HG03066 (cell line): ENCODE data around the gene TRAPPC10.

Experiments used
- ATAC-seq: cut with Tn5 transposase; IDR thresholded peaks from one replicate; pipeline ENCODE4 v1.9.1; 2021; ENCODE audit warnings: low read depth; ENCODE audit not compliant: unreplicated experiment

Gene TRAPPC10, protein sequence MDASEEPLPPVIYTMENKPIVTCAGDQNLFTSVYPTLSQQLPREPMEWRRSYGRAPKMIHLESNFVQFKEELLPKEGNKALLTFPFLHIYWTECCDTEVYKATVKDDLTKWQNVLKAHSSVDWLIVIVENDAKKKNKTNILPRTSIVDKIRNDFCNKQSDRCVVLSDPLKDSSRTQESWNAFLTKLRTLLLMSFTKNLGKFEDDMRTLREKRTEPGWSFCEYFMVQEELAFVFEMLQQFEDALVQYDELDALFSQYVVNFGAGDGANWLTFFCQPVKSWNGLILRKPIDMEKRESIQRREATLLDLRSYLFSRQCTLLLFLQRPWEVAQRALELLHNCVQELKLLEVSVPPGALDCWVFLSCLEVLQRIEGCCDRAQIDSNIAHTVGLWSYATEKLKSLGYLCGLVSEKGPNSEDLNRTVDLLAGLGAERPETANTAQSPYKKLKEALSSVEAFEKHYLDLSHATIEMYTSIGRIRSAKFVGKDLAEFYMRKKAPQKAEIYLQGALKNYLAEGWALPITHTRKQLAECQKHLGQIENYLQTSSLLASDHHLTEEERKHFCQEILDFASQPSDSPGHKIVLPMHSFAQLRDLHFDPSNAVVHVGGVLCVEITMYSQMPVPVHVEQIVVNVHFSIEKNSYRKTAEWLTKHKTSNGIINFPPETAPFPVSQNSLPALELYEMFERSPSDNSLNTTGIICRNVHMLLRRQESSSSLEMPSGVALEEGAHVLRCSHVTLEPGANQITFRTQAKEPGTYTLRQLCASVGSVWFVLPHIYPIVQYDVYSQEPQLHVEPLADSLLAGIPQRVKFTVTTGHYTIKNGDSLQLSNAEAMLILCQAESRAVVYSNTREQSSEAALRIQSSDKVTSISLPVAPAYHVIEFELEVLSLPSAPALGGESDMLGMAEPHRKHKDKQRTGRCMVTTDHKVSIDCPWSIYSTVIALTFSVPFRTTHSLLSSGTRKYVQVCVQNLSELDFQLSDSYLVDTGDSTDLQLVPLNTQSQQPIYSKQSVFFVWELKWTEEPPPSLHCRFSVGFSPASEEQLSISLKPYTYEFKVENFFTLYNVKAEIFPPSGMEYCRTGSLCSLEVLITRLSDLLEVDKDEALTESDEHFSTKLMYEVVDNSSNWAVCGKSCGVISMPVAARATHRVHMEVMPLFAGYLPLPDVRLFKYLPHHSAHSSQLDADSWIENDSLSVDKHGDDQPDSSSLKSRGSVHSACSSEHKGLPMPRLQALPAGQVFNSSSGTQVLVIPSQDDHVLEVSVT

DNA sequence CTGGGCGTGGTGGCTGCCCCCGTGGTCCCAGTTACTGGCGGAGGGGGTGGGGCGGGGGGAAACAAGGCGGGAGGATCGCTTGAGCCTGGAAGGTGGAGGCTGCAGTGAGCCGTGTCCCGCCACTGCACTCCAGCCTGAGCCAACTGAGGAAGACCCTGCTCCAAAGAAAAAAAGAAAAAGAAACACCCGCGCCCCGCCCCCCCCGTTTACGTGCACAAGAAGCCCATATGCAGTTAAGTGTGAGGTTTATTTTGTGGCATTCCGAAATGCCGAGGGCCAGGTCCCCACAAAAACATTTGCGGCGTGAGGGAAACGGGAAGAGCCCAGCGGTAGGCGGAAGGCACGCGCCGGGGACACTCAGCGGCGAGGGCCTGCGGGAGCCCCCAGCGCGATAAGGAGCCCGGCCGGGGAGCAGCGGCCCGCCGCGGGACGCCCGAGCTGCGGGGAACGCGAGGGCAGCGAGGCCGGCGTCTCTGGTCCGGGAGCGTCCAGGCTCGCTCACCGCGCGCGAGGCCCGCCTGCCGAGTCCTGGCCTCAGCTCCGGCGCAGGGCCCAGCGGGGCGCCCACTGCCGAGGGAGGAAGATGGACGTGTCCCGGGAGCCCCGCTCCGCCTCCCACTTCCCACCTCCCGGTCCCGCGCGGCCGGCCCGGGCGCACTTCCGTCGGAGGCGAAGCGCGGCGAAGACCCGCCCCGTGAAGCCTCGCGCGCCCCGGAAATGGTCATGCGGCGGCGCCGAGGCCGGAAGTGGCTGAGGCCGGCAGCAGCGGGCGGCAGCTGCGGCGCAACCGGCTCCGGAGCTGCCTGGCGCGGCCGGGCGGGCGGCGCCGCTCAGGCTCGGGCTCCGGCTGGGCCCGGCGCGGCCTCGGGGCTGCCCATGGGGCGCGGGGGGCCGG lies at the start of gene TRAPPC10:
TRAPPC10 (plus strand) TSS at position 731 of the 895 bp plus-strand sequence. CDS start 185 bp downstream, outside the sequence.
- ATAC-seq = peak; percentile 56

DNA sequence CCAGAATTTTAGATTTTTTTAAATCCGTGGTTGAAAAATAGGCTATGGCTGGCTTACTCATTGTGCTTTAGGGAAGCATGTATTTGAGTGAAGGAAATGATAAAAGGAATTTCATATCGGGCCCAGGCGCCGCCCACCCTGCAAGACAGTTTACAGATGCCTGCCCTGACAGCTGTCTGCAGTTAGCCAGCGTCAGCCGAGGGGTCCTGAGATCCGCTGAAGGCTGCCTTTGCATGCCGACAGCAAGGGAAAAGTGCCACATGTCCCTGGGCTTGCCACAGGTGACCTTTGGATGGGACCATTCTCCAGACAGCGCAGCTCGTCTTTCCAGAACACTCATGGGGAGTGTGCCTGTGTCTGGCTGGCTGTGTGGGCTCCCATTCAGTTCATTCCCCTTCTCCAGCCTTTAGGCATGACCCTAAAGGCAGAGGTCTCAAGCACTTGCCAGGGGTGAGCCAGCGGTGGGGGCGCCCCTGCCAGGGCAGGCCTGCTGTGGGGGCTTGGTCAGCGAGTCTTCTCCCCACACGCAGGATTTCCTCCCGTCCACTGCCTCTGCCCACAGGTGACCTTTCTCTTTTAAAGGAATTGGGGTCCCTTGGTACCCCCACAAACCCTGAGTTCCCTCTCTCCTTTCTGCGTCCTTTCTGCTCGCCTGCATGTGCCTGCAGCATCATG lies 46.1 kb upstream of the TRAPPC10 start:
- no peak for ATAC-seq

DNA sequence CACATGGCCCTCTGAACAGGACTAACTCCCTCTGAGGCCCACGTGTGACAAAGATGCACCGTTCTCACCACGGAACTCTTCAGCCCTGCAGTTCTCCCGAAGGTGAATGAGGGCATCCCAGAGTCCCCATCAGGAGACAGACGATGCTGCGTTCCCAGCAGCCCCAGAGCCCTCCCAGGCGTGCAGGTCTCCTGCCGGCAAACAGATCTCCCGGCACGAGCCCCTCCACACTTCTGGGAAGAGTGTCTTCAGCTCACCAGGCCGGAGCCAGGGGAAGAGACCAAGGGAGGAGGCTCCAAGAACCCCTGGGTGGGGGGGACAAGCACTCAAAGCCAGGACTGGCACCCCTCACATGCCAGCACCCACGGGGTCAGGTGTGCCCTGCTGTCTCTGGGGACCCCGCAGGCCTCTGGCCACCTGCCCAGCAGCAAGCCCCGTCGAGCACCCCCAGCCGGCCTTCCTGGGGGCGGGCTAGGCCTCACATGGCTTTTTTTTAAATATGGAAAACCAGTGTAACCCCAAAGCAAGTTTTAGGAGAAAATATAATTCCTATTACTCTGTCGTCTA lies 45.1 kb upstream of the TRAPPC10 start:
- no peak for ATAC-seq

DNA sequence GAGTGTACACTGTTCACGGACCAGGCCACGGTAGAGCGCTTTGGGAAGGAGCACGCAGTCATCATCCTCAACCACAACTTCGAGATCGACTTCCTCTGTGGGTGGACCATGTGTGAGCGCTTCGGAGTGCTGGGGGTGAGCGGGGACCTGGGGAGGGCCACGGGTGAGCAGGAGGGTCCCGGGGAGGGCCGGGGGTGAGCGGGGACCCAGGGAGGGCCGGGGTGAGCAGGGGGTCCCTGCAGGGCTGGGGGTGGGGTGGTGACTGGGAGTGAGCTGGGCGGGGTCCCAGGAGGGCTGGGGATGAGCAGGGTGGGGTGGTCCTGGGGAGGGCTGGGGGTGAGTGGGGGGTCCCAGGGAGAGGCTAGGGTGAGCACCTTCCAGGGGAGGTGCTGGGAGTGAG lies 44.1 kb upstream of the TRAPPC10 start:
- no peak for ATAC-seq

DNA sequence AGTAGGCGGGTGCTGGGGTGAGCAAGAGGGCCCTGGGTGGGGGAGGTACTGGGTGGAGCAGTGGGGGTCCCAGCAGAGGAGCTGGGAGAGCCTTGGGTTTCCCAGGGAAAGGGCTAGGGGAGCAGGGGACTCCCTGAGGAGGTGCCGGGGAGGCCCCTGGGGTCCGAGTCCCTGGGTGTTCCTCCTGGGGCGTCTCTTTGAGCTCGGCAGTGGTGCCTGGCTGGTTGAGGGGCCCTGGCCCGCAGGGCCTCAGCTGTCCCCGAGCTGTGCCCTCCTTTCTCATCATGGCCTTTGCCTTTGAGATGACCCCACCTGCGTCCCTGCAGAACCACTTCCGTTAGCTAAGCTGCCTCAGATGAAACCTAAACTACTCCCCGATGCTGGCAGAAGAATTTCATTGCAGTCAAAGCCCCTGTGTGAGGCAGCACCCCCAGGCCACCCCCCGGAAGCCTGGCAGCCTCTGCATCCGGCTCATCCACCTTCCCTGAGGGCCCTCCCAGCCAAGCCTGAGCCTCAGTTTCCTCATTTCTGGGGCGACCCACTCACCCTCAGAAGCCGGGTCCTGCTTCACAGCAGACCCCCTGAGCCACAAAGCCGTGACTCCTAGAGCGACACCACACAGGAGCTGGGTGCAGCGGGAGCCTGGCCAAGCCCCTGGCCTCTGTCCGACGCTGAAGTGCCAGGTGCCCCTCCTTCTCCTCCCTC lies 43.5 kb upstream of the TRAPPC10 start:
- ATAC-seq = no peak

DNA sequence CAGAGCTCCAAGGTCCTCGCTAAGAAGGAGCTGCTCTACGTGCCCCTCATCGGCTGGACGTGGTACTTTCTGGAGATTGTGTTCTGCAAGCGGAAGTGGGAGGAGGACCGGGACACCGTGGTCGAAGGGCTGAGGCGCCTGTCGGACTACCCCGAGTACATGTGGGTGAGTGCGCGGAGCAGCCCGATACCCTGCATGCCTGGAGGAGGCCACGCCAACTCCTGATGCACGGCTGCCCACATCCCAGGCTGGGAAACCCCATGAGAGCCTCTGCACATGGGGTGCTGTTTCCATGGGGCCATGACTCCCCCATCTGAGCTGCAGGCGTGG lies 43.0 kb upstream of the TRAPPC10 start:
- no peak for ATAC-seq

DNA sequence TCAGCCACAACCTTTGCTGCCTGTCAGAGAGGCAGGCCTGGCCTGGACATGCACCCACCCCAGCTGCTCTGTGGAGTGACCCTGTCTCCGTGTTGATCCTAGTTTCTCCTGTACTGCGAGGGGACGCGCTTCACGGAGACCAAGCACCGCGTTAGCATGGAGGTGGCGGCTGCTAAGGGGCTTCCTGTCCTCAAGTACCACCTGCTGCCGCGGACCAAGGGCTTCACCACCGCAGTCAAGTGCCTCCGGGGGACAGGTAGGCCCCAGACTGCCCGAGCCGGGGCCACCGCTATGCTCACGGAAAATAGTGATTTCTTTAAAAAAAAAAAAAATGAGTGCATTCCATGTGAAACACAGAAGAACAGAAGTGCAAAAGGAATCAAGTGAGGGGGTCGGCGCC lies 41.6 kb upstream of the TRAPPC10 start:
- no peak for ATAC-seq

DNA sequence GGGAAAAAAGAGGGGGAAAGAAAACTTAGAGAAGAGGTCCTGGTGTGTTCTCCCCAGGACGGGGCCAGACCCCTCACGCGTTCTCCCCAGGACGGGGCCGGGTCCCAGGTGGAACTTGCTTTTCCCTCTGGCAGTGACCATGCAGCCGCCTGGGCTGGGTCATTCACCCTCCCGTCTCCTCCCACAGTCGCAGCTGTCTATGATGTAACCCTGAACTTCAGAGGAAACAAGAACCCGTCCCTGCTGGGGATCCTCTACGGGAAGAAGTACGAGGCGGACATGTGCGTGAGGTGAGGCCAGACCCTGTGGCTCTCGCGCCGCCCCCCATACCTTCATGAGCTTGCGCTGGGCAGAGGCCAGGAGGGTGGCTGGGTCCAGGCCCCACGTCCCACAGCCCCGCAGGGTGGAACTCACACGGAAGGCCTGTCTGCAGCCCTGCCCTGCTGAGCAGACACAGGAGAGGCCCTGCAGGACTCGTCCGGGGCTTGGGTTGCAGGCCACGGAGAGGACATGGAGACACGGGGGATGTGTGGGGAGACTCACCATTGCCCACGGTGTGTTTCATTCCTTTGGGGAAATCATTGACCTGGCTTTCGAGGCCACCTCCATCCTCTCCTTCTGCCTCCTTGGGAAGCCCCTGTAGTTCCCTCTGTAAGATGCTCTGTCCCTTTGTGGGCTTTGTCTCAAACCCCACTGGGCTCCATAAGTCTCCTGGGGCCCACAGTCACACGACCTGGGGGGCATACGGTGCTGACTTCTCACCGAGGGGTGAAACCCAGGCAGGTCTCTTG lies 40.7 kb upstream of the TRAPPC10 start:
- no peak for ATAC-seq

DNA sequence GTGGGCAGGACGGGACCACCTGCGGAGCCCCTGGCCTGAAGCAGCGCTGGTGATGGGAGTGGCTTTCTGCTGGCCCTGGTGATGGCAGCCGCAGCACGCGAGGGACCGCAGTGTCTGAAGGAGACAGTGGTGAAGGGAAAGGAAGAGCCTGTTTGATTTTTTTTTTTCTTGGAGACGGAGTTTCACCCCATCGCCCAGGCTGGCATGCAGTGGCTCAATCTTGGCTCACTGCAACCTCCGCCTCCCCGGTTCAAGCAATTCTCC lies 40.2 kb upstream of the TRAPPC10 start:
- ATAC-seq = no peak

DNA sequence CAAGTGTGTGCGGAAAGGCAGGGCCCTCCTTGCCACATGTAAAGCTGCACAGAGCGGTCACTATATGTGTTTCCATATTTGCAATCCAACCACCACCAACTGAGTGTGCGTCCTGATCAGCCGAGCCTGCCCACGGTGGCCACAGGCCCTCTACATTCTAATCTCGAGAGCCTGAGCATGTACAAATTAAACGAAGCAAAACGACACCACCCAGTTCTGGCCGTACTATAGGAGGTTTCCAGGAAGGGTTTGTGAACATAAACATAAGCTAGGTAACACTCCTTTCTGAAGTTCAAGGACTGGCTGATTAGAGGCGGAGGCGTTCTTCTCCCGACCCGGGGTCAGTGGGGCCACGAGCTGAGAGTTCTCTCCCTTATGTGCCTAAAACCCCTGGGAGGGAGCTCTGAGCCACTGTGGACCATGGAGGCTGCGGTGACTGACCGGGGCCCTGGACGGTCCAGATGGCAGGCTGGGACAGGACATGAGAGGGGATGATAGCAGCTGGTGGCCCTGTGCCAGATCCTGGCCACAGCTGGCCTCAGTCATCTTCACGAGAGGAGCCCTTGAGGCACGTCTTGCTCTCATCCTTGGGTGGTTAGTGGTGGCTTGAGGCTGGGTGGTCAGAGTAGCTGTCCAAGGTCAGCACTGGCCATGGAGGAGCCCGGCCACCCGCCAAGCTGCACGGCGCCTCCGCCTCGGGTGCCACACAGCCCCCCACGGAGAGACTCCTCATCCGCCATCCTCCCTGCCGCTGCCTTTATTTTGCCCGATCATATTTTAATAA lies 39.1 kb upstream of the TRAPPC10 start:
- no peak for ATAC-seq

DNA sequence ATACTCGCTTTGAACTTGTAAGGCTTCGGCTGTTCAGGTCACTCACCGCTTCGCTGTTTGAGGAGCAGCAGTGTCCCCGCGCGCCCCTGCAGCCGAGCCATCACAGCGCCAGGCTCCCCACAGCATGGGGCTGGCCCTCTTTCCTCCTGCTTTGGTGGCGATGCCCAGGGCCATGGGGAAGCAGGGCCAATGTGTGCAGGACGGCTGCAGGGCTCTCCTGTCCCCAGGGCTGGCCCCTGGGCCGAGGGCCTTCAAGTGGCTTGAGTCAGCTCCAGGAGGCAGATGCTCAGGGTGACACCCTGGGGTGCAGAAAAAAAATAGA lies 38.5 kb upstream of the TRAPPC10 start:
- no peak for ATAC-seq

DNA sequence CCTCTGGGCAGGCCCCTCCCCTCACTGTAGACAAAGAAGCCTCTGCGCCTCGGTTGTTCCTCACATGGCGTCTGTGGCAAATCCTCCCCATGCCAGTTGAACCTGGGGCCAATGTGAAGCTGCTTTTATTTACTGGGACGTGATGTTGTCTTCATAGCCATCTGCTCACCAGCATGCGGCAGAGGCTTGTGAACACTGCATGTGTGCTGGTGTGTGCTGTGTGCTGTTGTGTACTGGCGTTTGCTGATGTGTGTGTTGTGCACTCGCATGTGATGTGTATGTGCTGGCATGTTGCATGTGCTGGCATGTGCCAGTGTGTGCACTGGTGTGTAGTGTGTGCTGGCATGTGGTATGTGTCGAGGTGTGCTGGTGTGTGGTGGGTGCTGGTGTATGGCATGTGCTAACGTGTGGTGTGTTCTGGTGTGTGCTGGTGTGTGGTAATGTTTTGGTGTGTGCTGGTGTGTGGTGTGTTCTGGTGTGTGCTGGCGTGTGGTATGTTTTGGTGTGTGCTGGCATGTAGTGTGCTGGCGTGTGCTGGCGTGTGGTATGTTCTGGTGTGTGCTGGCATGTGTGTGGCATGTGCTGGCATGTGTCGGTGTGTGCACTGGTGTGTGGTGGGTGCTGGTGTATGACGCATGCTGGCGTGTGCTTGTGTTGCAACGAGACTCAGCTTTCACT lies 37.2 kb upstream of the TRAPPC10 start:
- no peak for ATAC-seq

DNA sequence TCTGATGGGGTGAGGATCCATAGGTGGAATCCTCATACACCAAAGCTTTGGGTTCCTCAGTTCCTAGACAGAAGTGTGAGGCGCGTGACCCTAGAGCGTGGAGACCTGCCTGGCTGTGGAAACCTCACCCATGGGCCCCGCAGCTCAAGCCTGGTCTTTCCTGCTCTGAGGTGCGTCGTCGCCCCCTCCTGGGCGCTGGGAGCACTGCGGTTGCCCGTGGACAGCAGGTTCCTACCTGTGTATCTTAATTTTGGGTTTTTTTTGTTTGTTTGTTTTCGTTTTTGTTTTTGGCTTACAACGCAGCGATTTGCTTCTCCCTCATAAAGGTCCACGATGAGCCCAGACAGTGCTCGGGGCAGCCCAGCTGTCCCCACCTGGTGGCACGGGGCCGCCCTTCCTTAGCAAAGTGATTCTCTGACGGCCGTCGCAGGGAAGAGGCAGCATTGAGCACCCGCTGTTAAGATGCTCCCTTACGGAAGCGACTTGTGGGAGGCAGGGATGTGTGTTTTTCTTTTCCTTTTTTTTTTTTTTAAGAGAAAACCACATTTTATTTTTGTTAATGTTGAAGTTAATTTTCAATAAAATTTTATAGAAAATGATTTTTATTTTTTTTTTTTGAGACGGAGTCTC lies 36.5 kb upstream of the TRAPPC10 start:
- no peak for ATAC-seq

DNA sequence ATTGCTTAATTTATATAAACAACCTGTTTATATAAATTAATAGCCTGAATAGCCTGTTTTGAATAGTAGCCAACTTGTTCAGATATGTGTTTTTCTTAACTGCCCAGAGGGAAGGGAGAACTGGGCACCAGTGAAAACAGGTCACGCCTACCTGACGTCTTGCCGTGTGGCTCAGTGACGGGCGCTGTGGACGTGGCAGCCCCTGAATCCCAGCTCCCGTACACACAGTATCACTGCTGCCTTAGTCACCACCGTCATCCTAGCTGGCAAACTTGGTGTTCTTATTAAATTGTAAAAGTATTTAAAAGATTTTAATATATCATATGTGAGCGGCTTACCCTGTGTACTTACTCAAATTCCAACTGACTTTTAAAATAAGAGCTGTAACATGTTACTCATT lies 35.4 kb upstream of the TRAPPC10 start:
- no peak for ATAC-seq

DNA sequence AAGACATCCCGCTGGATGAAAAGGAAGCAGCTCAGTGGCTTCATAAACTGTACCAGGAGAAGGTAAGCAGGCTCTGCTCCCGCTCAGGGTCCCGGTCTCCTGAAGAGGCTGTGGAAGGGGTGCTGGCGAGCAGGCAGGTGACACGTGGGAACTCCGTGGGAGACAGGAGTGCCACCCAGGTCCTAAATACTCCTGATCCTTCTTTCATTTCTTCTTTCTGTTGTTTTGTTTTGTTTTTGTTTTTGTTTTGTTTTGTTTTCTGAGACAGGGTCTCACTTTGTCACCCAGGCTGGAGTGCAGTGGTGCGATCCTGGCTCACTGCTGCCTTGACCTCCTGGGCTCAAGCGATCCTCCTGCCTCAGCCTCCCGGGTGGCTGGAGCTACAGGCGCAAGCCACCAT lies 34.0 kb upstream of the TRAPPC10 start:
- ATAC-seq = no peak

DNA sequence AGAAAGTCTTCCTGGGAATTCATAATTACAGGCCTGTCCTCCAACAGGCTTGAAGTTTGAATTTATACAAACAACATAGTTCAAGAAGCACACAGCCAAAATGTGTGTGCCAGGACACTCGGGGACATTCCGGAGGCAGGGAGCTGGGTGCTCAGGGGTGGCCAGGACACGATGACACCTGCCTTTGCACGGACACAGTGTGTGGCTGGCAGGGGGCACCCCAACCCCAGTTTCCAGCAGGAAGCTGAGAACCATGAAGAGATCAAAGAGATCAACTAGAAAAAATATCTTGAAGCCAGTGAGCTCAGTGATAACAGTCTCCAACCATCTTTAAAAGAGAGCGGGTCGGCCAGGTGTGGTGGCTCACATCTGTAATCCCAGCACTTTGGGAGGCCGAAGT lies 32.5 kb upstream of the TRAPPC10 start:
- no peak for ATAC-seq
